ENCODE results near the gene ORAI2.
"Not testable (repeated sequence)": the region's sequence is repeated elsewhere in the genome, so short reads cannot be mapped to it uniquely, and the experiment has no call there.

ORAI2 gene

DNA sequence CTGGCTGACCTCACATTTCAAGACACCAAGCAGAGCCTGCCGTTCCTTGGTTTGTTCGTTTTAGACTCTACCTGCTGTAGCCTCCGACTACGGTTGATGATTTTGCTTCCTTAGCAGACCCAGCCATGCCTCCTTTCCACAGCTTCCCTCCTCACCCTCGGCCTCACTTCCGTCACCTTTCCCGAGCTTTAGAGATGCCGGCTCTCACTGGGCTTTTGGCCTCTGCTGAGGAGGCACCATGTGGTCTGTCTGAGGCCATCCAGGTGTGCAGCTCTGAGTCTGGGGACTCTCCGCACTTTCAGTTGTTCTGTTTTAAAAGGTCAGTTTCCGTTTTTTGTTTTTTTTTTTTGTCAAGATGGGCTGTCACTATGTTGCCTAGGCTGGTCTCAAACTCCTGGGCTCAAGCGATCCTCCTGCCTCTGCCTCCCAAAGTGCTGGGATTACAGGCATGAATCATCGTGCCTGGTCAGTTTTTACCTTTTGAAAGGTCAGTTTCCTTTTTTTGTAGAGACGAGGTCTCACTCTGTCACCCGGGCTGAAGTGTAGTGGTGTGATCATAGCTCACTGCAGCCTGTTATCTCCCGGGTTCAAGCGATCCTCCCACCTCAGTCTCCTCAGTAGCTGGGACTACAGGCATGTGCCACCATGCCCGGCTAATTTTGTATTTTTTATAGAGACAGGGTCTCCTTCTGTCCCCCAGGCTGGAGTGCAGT is 11.7 kb downstream of the ORAI2 start:
- in situ Hi-C loops (cut with MboI; ENCODE audit: low sequenced_read_pairs): no loop called here

DNA sequence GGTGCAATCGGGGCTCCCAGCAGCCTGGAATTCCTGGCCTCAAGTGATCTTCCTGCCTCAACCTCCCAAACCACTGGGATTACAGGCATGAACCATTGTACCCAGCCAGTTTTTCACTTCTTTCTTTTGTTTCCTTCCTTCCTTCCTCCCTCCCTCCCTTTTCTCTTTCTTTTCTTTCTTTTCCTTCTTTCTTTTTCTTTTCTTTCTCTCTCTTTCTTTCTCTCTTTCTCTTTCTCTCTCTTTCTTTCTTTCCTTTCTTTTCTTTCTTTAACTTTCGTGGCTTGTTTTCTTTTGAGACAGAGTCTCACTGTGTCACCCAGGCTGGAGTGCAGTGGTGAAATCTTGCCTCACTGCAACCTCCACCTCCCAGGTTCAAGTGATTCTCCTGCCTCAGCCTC is 12.3 kb downstream of the ORAI2 start:
- in situ Hi-C loops (cut with MboI; ENCODE audit: low sequenced_read_pairs): no loop called here

DNA sequence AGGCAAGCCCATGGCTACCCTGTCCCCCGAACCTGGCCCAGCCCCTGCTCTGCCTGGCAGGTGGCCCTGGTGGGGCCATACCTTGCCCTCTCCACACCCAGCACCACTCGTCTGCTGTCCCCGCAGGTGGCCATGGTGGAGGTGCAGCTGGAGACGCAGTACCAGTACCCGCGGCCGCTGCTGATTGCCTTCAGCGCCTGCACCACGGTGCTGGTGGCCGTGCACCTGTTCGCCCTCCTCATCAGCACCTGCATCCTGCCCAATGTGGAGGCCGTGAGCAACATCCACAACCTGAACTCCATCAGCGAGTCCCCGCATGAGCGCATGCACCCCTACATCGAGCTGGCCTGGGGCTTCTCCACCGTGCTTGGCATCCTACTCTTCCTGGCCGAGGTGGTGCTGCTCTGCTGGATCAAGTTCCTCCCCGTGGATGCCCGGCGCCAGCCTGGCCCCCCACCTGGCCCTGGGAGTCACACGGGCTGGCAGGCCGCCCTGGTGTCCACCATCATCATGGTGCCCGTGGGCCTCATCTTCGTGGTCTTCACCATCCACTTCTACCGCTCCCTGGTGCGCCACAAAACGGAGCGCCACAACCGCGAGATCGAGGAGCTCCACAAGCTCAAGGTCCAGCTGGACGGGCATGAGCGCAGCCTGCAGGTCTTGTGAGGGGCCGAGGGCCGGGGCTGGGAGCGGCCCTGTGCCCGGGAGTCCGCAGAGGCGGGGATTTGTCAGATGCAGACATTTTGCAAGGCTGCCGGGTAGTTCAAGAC is 13.2 kb downstream of the ORAI2 start:
- in situ Hi-C loops (cut with MboI; ENCODE audit: low sequenced_read_pairs): no loop called here

DNA sequence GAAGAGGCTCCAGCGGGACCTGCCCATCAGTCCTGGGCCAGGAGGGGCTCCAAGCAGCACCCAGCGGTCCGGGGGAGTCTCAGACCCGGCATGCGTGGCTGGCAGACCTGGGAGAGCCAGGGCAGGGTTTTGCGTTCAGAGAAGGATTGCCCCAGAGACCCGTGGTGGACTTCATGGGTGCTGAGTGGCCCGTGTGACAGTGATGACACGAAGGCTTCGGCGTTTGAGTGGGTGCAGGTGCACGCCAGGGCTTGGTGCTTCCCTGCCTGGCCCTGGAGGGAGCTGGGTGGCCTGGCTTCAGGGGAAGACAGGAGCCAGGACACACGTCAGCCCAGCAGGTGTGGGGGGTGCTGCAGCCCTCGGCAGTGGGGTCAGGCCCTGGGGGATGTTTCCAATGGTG is 13.9 kb downstream of the ORAI2 start:
- in situ Hi-C loops (cut with MboI; ENCODE audit: low sequenced_read_pairs): no loop called here

DNA sequence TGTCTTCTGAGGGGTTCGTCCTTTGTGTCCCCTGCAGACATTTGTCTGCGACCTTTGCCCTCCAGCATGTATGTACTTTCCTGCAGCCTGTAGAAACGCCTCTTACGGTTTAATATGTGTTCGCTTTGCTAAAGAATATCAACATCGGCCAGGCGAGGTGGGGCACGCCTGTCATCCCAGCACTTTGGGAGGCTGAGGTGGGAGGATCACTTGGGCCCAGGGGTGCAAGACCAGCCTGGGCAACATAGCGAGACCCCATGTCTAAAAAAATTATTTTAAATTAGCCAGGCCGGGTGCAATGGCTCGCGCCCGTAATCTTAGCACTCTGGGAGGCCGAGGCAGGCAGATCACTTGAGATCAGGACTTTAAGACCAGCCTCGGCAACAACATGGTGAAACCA is 15.8 kb downstream of the ORAI2 start:
- in situ Hi-C loops (cut with MboI; ENCODE audit: low sequenced_read_pairs): no loop called here

DNA sequence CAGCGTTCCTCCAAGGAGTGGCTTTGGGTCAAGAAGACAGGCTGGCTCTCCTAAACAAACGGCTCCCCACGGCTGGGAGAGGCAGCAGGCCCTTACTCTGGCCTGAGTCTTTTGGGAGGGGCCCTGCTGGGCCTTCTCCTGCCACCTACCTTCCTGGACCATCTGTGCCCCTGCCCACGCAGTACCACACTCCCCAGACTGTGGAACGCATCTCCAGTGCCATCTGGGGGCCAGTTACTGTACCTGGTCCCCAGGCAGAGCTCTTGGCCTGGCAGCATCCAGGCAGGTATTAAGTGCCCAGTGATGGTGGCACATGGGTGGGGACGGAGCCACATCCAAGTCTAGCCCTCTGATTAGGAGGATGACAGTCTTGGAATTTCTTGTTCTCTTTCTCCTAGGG is 16.9 kb downstream of the ORAI2 start:
- in situ Hi-C loops (cut with MboI; ENCODE audit: low sequenced_read_pairs): no loop called here

DNA sequence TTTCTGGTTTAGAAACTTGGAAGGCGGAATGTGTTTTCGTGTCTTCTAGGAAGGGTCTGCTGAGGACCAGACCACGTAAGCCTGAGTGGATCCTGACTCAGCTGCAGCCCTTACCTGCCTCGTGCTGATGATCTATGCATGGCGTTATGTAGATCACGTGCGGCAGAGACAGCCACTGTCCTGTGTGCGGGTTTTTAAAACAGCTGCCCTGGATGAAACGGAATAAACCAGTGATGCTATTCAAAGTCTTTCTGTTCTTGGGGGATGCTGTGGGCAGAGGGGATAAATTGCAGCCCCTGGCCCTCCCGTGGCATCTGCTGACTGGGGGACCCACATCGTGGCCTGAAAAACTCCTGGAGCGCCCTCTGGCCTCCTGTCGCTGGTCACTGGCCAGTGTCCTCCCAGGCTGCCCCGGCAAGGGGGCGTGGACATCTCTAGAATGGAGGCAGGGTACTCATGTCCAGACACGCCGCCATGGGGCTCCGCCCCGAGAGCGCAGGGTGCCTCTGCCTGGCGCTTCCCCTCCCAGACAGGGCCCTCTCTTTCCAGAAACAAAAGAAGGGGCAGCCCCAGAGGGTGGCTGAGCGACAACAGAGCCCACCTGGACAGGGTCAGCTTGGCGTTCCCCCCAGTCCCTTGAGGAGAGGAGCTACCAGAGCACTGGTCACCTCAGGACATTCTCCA is 18.1 kb downstream of the ORAI2 start:
- in situ Hi-C loops (cut with MboI; ENCODE audit: low sequenced_read_pairs): no loop called here

DNA sequence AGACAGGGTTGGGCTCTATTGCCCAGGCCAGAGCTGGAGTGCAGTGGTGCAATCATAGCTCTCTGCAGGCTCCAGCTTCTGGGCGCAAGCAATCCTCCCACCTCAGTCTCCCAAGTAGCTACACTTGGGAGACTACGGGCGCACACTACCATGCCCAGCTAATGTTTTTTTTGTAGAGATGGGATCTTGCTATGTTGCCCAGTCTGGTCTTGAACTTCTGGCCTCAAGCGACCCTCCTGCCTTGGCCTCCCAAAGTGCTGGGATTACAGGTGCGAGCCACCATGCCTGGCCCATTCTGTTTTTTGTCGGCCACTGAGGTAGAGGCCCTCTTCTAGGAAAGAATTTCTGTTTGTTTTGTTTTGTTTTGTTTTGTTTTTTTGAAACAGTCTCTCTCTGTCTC is 19.1 kb downstream of the ORAI2 start:
- in situ Hi-C loops (cut with MboI; ENCODE audit: low sequenced_read_pairs): no loop called here

DNA sequence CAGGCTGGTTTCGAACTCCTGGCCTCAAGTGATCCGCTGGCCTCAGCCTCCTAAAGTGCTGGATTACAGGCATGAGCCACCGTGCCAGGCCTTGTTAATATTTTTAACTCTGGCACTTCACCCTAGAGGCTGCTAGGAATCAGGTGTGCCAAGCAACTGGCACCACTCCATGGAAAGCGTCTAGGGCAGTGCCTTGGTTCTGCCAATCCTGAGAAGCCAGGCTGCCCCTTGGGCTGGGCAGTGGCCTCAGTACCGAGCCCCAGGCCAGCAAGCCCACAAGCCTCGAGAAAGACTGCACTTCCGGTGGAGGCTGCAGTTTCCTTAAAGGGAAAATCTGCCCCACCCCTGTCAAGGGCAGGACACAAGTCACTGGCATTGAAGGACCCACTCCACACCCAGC is 19.9 kb downstream of the ORAI2 start:
- in situ Hi-C loops (cut with MboI; ENCODE audit: low sequenced_read_pairs): no loop called here

DNA sequence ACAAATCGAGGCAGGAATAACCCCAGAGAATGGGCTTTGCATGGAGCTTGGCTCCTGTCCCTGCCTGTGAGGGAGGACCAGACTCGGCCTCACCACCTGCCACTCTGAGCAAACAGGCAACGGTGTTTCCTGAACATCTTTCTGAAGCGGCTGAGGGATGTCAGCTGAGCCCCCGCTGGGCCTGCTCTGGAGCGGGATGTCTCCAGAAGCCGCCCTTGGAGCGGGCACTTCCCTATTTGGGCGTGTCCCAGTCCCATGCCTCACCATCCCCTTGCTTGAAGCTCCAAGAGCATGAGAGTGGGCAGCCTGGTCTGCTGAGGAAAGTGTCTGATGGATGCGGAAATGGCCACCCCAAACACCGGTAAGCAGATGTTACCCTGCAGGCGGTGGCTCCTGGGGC is 21.1 kb downstream of the ORAI2 start:
- in situ Hi-C loops (cut with MboI; ENCODE audit: low sequenced_read_pairs): no loop called here

DNA sequence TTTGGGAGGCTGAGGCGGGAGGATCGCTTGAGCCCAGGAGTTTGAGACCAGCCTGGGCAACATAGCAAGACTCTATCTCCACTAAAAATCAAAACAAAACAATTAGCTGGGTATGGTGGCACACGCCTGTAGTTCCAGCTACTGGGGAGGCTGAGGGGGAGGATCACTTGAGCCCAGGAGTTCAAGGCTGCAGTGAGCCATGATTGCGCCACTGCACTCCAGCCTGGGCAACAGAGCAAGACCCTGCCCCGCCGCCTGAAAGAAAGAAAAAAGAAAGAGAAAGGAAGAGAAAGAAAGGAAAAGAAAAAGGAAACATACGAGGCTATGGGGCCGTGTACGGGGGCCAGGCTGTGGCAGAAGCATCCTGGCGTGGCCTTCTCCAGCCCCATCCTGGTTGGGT is 21.6 kb downstream of the ORAI2 start:
- in situ Hi-C loops (cut with MboI; ENCODE audit: low sequenced_read_pairs): not testable (repeated sequence)

DNA sequence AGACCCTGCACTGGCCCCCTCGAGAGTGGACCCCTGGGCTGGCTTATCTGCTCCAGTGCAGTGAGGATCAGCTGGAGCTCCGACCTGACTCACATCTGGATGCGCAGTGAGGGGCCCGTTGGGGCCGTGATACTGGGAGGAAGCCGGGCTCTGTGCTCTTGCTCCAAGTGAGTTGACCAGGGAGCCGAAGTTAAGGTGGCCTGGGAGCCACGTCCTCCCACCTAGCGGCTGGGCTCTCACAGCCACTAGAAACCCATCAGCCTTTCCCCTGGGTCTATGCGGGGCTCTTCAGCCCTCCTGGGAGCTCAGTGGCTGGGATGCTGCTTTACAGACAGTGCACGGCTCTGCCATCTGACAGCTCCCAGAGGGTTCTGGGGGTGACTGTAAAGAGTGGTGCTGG is 22.2 kb downstream of the ORAI2 start:
- in situ Hi-C loops (cut with MboI; ENCODE audit: low sequenced_read_pairs): no loop called here

DNA sequence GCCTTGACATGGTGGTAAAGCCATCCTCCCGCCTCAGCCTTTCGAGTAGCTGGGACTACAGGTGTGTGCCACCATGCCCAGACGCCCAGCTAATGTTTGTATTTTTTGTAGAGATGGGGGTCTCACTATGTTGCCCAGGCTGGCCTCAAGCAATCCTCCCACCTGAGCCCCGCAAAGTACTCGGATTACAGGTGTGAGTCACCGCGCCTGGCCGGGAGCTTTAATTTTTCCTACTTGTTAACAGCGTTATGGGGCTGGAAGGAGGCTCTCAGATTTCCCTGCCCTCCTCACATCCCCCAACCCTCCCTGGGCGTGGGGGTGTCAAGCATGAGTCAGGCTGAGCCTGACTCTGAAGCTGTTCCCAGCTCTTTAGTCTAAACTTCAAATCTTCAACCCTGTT is 23.0 kb downstream of the ORAI2 start:
- in situ Hi-C loops (cut with MboI; ENCODE audit: low sequenced_read_pairs): no loop called here

DNA sequence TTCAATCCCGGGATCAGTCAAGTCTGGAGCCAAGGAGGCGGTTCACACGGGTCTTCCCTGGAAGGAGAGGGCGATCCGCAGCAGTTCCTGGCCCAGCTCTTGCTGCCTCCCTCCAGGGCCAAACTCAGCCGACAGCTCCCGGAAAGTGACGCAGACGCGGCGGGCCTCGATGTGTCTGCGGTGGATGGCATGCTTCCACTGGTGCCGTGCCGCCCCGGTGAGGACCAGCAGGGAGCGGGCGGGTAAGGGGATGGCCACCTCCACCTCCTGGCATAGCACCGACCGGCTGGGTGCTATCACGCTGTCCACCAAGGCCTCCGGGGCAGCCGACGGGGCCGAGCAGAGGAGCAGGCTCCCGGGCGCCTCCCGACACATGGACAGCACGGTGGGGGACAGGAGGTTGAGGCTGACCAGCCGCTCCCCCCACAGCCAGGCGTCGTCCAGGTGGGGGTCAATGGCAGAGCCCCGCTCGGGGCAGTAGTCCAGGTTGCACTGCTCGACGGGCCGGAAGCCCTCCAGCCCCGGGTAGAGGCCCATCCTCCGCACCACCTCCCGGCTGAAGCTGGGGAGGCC is 24.1 kb downstream of the ORAI2 start:
- in situ Hi-C loops (cut with MboI; ENCODE audit: low sequenced_read_pairs): no loop called here

DNA sequence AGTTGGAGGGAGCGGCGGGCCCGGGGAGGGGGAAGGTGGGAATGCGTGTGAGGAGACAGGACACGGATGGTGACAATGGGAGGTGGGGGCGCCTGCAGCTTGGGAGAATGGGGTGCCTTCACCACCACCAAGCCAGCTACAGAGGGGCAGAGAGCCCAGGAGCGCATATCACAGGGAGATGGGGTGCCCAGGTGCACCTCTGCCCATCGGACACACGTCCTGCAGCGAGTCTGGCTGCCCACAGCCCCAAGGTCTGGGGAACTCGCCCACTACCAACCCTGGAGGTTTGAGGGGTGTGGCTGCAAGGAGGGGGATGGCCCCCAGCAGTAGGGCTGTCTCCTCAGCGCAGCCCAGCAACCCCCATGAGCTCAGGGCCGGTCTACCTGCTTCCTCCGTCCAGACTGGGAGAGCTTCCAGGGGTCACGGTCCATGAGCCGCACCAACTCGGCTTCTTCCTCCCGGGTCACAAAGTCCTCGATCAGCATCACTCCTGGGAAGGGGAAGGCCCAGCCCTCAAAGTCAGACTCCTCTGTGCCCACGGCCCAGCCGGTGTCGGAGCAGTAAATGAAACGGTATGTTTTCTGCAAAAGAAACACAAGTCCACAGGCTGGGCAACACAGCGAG is 26.0 kb downstream of the ORAI2 start:
- in situ Hi-C loops (cut with MboI; ENCODE audit: low sequenced_read_pairs): no loop called here

DNA sequence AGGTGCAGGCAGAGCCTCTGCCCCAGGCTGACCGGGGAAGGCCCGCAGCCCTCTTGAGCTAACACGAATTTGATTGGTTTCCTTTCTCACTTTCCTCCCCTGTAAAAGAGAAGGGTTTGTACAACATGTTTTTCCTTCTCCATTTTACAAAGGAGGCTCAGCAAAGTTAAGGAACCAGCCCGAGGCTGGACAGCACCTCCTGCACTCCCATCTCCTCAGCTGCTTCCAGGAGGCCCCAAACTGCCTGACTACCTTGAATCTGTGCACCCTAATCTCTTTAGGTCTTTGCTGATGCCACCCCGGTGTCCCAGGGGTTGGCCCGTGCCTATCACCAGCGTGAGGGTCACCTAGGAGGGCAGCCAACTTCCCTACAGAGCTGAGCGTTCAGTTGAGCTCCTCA is 27.1 kb downstream of the ORAI2 start:
- in situ Hi-C loops (cut with MboI; ENCODE audit: low sequenced_read_pairs): no loop called here

DNA sequence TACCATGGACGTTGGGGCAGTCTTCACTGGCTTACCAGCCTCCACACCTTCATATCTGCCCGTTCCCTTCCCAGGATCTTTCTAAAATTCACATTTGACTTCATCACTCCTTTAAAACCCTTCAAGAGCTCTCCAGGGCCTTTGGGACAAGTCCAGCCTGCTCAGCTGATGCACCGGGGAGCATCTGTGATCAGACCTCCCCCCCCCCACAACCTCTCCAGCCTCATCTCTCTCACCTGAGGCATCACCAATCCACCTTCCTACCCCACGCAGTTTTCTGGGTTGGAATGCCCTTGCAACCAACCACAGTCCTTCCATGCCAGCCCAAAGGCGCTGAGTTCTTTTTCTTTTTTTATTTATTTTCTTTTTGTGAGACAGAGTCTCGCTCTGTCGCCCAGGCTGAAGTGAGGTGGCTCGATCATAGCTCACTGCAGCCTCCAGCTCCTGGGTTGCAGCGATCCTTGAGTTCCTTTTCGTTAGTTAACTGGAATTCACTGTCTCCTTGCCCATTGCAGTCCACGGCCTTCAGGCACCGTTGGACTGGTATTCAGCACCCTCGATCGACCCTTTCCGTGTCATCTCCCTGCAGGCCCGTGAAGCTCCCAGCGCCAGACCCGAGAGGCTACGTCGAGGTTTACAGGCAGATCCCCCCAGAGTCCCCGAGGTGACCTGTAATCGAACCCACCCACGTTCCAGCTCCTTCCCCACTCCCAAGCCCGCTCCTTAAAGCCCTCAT is 30.6 kb downstream of the ORAI2 start:
- in situ Hi-C loops (cut with MboI; ENCODE audit: low sequenced_read_pairs): no loop called here

DNA sequence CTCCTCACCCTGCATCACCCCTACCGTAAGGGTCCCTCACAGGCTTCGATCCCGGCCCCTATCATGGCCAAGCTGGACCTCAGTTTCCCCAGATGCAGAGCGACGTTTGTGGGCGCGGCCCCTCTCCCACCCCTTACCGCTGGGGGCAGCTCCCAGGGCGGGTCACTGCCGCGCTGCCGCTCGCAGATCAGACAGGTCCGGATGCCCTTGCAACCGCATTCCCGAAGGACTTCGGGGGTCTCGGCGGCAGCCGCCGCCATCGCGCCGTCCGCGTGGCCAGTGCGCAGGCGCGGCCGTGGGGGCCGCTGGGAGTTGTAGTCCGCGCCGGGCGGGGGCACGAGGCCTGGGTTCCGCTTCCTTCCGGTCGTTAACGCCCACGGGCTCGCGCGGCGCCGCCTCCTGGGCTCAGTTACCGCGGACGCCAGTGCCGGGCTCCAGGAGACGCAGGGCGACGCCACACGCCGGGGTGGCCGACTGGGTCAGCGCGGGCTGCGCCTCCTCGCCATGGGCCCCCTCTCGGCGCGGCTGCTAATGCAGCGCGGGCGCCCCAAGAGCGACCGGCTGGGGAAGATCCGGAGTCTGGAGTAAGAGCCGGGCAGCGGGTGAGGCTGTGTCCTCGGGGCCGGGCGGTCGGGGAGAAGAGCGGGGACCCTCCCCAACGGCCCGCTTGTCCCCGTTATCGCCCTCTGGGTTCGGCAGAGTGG is 31.4 kb downstream of the ORAI2 start, which contains the start of the genes ALKBH4 and LRWD1:
Gene ALKBH4, minus strand, starts transcription at position 287 of the 704 bp plus-strand sequence. Its CDS starts 27 bp downstream, at position 260.
Gene LRWD1, plus strand, starts transcription at position 408 of the 704 bp plus-strand sequence. Its CDS starts 97 bp downstream, at position 505.
- in situ Hi-C loops (cut with MboI; ENCODE audit: low sequenced_read_pairs): no loop called here

DNA sequence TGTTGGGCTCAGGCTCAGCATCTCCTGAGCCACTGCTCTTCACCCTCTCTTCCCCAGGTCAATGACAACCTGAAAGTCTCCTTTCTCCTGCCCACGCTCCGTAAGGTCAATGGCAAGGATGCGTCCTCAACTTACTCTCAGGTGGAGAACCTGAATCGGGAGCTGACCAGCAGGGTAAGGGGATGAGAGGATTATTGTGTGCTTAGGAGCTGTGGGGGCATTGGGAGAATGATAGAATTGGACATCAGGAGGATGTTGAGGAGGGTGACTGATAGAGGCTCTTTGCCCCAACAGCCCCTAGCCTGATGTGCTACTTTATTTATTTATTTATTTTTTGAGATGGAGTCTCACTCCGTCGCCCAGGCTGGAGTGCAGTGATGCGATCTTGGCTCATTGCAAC is 32.7 kb downstream of the ORAI2 start:
- in situ Hi-C loops (cut with MboI; ENCODE audit: low sequenced_read_pairs): no loop called here
